ENCODE results near the gene PLCB2. TPM values are rescaled to one million over a fixed set of nuclear protein-coding genes. Genes with fewer than 3 reads are reported as not detected.

Gene PLCB2
- total and polyA plus RNA-seq, 9 of the 15 experiments (the other 6 are each of a cell fraction or from before 2014, with no cell fraction given) = 0.37 to 12.3 (median 8.0) TPM

DNA sequence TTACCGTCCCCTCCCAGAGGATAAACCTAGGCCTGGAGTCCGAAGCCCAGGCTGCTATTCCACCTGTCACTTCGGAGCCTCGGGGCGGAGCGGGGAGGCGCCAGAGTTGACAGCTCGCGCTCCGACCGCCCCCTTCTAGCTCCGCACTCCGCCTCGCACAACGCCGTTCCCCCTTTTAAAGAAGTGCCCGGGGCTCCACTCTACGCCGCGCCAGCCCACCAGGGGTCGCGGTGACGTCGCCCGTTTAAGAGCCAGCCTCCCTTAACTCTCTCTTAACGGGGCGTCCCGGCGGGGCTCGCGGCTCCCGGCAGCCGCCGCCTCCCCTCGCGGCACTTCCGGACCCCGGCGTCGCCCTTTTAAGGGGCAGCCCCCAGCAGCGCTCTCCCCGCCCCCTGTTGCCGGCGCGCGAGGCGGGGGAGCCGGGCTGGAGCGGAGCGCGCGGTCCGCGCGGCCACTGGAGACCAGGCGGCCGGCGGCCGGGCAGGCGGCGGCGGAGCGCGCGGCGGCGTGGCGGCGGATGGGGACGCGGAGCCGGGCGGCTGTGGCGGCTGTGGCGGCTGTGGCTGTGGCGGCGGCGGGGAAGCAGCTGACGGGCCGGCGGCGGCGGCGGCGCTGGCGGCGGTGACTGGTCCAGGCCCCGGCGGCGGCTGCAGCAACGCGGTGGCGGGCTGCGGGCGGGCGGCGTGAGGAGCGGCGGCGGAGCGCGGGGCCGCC is 15.7 kb upstream of the PLCB2 start, which contains the start of gene INAFM2 (continued):
- TF ChIP-seq, protein P1, sequence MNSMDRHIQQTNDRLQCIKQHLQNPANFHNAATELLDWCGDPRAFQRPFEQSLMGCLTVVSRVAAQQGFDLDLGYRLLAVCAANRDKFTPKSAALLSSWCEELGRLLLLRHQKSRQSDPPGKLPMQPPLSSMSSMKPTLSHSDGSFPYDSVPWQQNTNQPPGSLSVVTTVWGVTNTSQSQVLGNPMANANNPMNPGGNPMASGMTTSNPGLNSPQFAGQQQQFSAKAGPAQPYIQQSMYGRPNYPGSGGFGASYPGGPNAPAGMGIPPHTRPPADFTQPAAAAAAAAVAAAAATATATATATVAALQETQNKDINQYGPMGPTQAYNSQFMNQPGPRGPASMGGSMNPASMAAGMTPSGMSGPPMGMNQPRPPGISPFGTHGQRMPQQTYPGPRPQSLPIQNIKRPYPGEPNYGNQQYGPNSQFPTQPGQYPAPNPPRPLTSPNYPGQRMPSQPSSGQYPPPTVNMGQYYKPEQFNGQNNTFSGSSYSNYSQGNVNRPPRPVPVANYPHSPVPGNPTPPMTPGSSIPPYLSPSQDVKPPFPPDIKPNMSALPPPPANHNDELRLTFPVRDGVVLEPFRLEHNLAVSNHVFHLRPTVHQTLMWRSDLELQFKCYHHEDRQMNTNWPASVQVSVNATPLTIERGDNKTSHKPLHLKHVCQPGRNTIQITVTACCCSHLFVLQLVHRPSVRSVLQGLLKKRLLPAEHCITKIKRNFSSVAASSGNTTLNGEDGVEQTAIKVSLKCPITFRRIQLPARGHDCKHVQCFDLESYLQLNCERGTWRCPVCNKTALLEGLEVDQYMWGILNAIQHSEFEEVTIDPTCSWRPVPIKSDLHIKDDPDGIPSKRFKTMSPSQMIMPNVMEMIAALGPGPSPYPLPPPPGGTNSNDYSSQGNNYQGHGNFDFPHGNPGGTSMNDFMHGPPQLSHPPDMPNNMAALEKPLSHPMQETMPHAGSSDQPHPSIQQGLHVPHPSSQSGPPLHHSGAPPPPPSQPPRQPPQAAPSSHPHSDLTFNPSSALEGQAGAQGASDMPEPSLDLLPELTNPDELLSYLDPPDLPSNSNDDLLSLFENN (IDR thresholded peaks at IDR 0.05; ENCODE audit: low read depth in 2 of 2, low read length in 2 of 2) = no peak
- no peak for TF ChIP-seq ZNF507 (tag; conservative IDR thresholded peaks at IDR 0.05)
- TF ChIP-seq MYBL2 (IDR thresholded peaks at IDR 0.05; ENCODE audit: low read depth) = no peak
- no peak for TF ChIP-seq MYBL2 (CRISPR knock-in tag; IDR thresholded peaks at IDR 0.05; ENCODE audit: borderline replicate concordance)
- TF ChIP-seq FOXJ3 (CRISPR knock-in tag; IDR thresholded peaks at IDR 0.05) = no peak
- TF ChIP-seq FOXP1 (CRISPR knock-in tag; IDR thresholded peaks at IDR 0.05) = peak; percentile 98
- TF ChIP-seq, protein P2, sequence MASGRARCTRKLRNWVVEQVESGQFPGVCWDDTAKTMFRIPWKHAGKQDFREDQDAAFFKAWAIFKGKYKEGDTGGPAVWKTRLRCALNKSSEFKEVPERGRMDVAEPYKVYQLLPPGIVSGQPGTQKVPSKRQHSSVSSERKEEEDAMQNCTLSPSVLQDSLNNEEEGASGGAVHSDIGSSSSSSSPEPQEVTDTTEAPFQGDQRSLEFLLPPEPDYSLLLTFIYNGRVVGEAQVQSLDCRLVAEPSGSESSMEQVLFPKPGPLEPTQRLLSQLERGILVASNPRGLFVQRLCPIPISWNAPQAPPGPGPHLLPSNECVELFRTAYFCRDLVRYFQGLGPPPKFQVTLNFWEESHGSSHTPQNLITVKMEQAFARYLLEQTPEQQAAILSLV (tag; IDR thresholded peaks at IDR 0.05) = no peak
- TF ChIP-seq ZNF239 (CRISPR knock-in tag; IDR thresholded peaks at IDR 0.05) = no peak
- TF ChIP-seq, protein P3, sequence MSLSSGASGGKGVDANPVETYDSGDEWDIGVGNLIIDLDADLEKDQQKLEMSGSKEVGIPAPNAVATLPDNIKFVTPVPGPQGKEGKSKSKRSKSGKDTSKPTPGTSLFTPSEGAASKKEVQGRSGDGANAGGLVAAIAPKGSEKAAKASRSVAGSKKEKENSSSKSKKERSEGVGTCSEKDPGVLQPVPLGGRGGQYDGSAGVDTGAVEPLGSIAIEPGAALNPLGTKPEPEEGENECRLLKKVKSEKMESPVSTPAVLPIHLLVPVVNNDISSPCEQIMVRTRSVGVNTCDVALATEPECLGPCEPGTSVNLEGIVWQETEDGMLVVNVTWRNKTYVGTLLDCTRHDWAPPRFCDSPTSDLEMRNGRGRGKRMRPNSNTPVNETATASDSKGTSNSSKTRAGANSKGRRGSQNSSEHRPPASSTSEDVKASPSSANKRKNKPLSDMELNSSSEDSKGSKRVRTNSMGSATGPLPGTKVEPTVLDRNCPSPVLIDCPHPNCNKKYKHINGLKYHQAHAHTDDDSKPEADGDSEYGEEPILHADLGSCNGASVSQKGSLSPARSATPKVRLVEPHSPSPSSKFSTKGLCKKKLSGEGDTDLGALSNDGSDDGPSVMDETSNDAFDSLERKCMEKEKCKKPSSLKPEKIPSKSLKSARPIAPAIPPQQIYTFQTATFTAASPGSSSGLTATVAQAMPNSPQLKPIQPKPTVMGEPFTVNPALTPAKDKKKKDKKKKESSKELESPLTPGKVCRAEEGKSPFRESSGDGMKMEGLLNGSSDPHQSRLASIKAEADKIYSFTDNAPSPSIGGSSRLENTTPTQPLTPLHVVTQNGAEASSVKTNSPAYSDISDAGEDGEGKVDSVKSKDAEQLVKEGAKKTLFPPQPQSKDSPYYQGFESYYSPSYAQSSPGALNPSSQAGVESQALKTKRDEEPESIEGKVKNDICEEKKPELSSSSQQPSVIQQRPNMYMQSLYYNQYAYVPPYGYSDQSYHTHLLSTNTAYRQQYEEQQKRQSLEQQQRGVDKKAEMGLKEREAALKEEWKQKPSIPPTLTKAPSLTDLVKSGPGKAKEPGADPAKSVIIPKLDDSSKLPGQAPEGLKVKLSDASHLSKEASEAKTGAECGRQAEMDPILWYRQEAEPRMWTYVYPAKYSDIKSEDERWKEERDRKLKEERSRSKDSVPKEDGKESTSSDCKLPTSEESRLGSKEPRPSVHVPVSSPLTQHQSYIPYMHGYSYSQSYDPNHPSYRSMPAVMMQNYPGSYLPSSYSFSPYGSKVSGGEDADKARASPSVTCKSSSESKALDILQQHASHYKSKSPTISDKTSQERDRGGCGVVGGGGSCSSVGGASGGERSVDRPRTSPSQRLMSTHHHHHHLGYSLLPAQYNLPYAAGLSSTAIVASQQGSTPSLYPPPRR (CRISPR knock-in tag; IDR thresholded peaks at IDR 0.05; ENCODE audit: borderline replicate concordance) = peak; percentile 40; the same call in 1 of the 2 replicates
- TF ChIP-seq HDAC1 (IDR thresholded peaks at IDR 0.05) = peak in 1 of 2 experiments; percentile 34; a peak in 1 of 4 replicates
- TF ChIP-seq ARHGAP35 (IDR thresholded peaks at IDR 0.05; ENCODE audit: partially characterized antibody) = no peak
- no peak for TF ChIP-seq RHOXF2B (CRISPR knock-in tag; conservative IDR thresholded peaks at IDR 0.05)
- TF ChIP-seq KLF13 (tag; IDR thresholded peaks at IDR 0.05; ENCODE audit: borderline replicate concordance, low read depth) = peak; percentile 79
- peak; percentile 78 for TF ChIP-seq MEIS2 (IDR thresholded peaks at IDR 0.05; ENCODE audit: partially characterized antibody)
- TF ChIP-seq CBX1 (IDR thresholded peaks at IDR 0.05; ENCODE audit: low read depth) = no peak
- no peak for TF ChIP-seq DACH1 (IDR thresholded peaks at IDR 0.05; ENCODE audit: partially characterized antibody)
- no peak for TF ChIP-seq SIN3B (IDR thresholded peaks at IDR 0.05; ENCODE audit: low read depth)
- no peak for TF ChIP-seq ZNF311 (CRISPR knock-in tag; IDR thresholded peaks at IDR 0.05)
- TF ChIP-seq TEAD1 (CRISPR knock-in tag; IDR thresholded peaks at IDR 0.05) = peak in 1 of 2 experiments; percentile 90; a peak in 2 of 4 replicates
- no peak for TF ChIP-seq ZNF146 (CRISPR knock-in tag; IDR thresholded peaks at IDR 0.05; ENCODE audit: unreplicated experiment)
